ENCODE results near the gene GYS1. TPM values are rescaled to one million over a fixed set of nuclear protein-coding genes. Genes with fewer than 3 reads are reported as not detected.

The GYS1 gene
- total RNA-seq, 1 experiment from 2014 or later: 38.6 TPM

DNA sequence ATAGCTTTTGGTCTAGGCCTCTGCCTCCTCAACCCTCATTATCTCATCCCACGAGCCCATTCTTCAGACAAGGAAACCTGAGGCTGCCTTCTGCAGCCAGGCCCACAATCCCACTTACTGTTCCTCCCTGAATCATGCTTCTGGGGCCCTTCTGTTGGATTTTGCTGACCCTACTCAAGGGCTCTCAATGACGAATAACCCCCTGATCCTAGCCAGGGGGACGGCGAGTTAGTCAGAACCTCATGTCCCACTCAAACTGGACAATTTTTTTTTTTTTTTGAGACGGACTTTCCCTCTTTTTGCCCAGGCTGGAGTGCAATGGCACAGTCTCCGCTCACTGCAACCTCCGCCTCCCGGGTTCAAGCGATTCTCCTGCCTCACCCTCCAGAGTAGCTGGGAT lies 29.0 kb upstream of the GYS1 start:
- no peak overlapping the region for H3K9ac ChIP-seq (ENCODE audit: low read length)
- BruUV-seq (replicated peaks): no TSS peak
- no peaks in the 10 kb centered on the region for H3K9me2 ChIP-seq (replicated peaks; ENCODE audit: low read length)
- no peak for DNase-seq
- no peaks in the 10 kb centered on the region for H3K27me3 ChIP-seq (ENCODE audit: low read length)
- no peak for TF ChIP-seq EZH2 (IDR thresholded peaks at IDR 0.05; ENCODE audit: low read length, unreplicated experiment)
- no peak for TF ChIP-seq EZH2phosphoT487 (IDR thresholded peaks at IDR 0.05; ENCODE audit: borderline replicate concordance, low read length)
- TF ChIP-seq CTCF (conservative IDR thresholded peaks at IDR 0.05; ENCODE audit: low read depth, low read length): no peak
- CTCF ChIA-PET: no interaction called here
- H3K4me1 ChIP-seq (ENCODE audit: insufficient read depth, low read length): peaks cover 10% of the 10 kb centered on the region; the same call in 1 of the 2 replicates
- no peak overlapping the region for H3K4me3 ChIP-seq (ENCODE audit: low read length)
- H3K9me3 ChIP-seq (ENCODE audit: low read length): no peaks in the 10 kb centered on the region
- H2AFZ ChIP-seq (ENCODE audit: low read length): no peak overlapping the region
- no peaks in the 10 kb centered on the region for H3F3A ChIP-seq (ENCODE audit: low read length, unreplicated experiment)
- H3K27ac ChIP-seq (ENCODE audit: low read length): no peak overlapping the region
- H3K36me3 ChIP-seq (ENCODE audit: low read depth, low read length): no peaks in the 10 kb centered on the region
- intact Hi-C loops (cut with micrococcal nuclease): no loop called here
- no peaks in the 10 kb centered on the region for H4K20me1 ChIP-seq (ENCODE audit: low read length)
- H3K4me2 ChIP-seq (ENCODE audit: low read length): no peak overlapping the region
- H3K79me2 ChIP-seq (ENCODE audit: low read length): no peaks in the 10 kb centered on the region
- no peak for ATAC-seq
- POLR2A ChIA-PET (ENCODE audit: unreplicated experiment): no interaction called here

- Histone ChIP-seq H2AFZ (ENCODE audit: low read length) (no peak overlapping the region), H3K4me2 (ENCODE audit: low read length) (no peak overlapping the region), H3K27me3 (ENCODE audit: low read length) (no peaks in the 10 kb centered on the region), H3K79me2 (ENCODE audit: low read length) (no peaks in the 10 kb centered on the region), H3K4me3 (ENCODE audit: low read length) (no peak overlapping the region), H4K20me1 (ENCODE audit: low read length) (no peaks in the 10 kb centered on the region), H3K27ac (ENCODE audit: low read length) (no peak overlapping the region), H3K9ac (ENCODE audit: low read length) (no peak overlapping the region), H3F3A (ENCODE audit: low read length, unreplicated experiment) (no peaks in the 10 kb centered on the region), H3K9me2 (replicated peaks; ENCODE audit: low read length) (no peaks in the 10 kb centered on the region), H3K4me1 (ENCODE audit: insufficient read depth, low read length) (peaks cover 10% of the 10 kb centered on the region; the same call in 1 of the 2 replicates), H3K9me3 (ENCODE audit: low read length) (no peaks in the 10 kb centered on the region), H3K36me3 (ENCODE audit: low read depth, low read length) (no peaks in the 10 kb centered on the region)
- TF ChIP-seq EZH2 (IDR thresholded peaks at IDR 0.05; ENCODE audit: low read length, unreplicated experiment) (no peak), CTCF (conservative IDR thresholded peaks at IDR 0.05; ENCODE audit: low read depth, low read length) (no peak), EZH2phosphoT487 (IDR thresholded peaks at IDR 0.05; ENCODE audit: borderline replicate concordance, low read length) (no peak)
- ATAC-seq (no peak), DNase-seq (peak; percentile 26)
- no TSS peak for BruUV-seq (replicated peaks)
- CTCF ChIA-PET: no interaction called here
- intact Hi-C loops (cut with micrococcal nuclease): no loop called here
- POLR2A ChIA-PET (ENCODE audit: unreplicated experiment): no interaction called here
Observed at GRCh38 chr19:49020931-49021895, 28.1 kb upstream of the GYS1 start.

DNA sequence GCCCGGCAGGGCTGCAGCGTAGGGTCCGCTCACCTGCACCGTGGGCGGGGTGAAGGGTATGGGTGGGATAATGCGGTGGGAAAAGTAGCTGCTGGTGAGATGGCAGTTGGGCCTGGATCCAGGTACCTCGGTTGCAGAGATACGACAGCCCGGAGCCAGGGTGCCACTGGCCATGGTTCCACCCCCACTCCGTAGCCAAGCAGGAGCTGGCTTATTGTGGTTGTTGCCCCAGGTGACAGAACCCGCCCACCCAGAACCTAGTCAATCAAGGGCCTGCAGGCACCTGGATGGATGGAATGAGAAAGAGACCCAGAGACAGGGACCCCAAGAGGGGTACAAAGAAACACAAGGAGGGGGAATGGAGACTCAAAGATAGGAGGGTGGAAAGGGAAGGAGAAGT lies 27.2 kb upstream of the GYS1 start:
- H2AFZ ChIP-seq (ENCODE audit: low read length): no peak overlapping the region
- no peaks in the 10 kb centered on the region for H3K79me2 ChIP-seq (ENCODE audit: low read length)
- no TSS peak for BruUV-seq (replicated peaks)
- H3K27me3 ChIP-seq (ENCODE audit: low read length): no peaks in the 10 kb centered on the region
- no peak overlapping the region for H3K4me2 ChIP-seq (ENCODE audit: low read length)
- ATAC-seq: no peak
- no peaks in the 10 kb centered on the region for H4K20me1 ChIP-seq (ENCODE audit: low read length)
- intact Hi-C loops (cut with micrococcal nuclease): no loop called here
- H3K27ac ChIP-seq (ENCODE audit: low read length): no peak overlapping the region
- no peaks in the 10 kb centered on the region for H3K9me3 ChIP-seq (ENCODE audit: low read length)
- no peak overlapping the region for H3K9ac ChIP-seq (ENCODE audit: low read length)
- no peak for DNase-seq
- H3F3A ChIP-seq (ENCODE audit: low read length, unreplicated experiment): no peaks in the 10 kb centered on the region
- H3K4me1 ChIP-seq (ENCODE audit: insufficient read depth, low read length): peaks cover 10% of the 10 kb centered on the region; the same call in 1 of the 2 replicates
- H3K4me3 ChIP-seq (ENCODE audit: low read length): no peak overlapping the region
- H3K9me2 ChIP-seq (replicated peaks; ENCODE audit: low read length): no peaks in the 10 kb centered on the region
- H3K36me3 ChIP-seq (ENCODE audit: low read depth, low read length): no peaks in the 10 kb centered on the region
- POLR2A ChIA-PET (ENCODE audit: unreplicated experiment): no interaction called here
- CTCF ChIA-PET: no interaction called here
- TF ChIP-seq CTCF (conservative IDR thresholded peaks at IDR 0.05; ENCODE audit: low read depth, low read length) (no peak), EZH2phosphoT487 (IDR thresholded peaks at IDR 0.05; ENCODE audit: borderline replicate concordance, low read length) (no peak), EZH2 (IDR thresholded peaks at IDR 0.05; ENCODE audit: low read length, unreplicated experiment) (no peak)

Data from PC-3 (cell line).